PFSK-1 (cell line): ENCODE results near the gene TNFRSF21.

Experiments used
- FOXP2 ChIP-seq: optimal IDR thresholded peaks from 2 replicates; pipeline ENCODE3; 2011; ENCODE audit warnings: borderline replicate concordance, control low read depth, inconsistent platforms; ENCODE audit not compliant: insufficient read depth; ENCODE audit errors: extremely low read length, extremely low read depth
- POLR2AphosphoS5 ChIP-seq: IDR thresholded peaks from 2 replicates; pipeline ENCODE4 v1.6.1; 2012; ENCODE audit warnings: low read depth, mild to moderate bottlenecking, control low read depth, low read length, moderate library complexity
- SIN3A ChIP-seq: IDR thresholded peaks from 2 replicates; pipeline ENCODE4 v1.6.1; 2012; ENCODE audit warnings: mild to moderate bottlenecking, low read length, moderate library complexity, borderline replicate concordance; ENCODE audit not compliant: insufficient read depth
- TAF1 ChIP-seq: IDR thresholded peaks from 2 replicates; pipeline ENCODE4 v1.6.1; 2012; ENCODE audit warnings: low read length, control low read depth, borderline replicate concordance; ENCODE audit not compliant: insufficient read depth
- TF ChIP-seq, protein P1 (sequence below), 2 experiments: IDR thresholded peaks; 2 replicates each; pipeline versions ENCODE4 v1.6.1 to v1.8.0; 2011 to 2012; ENCODE audit warnings: low read depth in 2 of 2, low read length in 2 of 2, control low read depth in 1 of 2, inconsistent platforms in 1 of 2, mild to moderate bottlenecking in 1 of 2, moderate library complexity in 1 of 2; ENCODE audit not compliant: insufficient read depth in 1 of 2

DNA sequence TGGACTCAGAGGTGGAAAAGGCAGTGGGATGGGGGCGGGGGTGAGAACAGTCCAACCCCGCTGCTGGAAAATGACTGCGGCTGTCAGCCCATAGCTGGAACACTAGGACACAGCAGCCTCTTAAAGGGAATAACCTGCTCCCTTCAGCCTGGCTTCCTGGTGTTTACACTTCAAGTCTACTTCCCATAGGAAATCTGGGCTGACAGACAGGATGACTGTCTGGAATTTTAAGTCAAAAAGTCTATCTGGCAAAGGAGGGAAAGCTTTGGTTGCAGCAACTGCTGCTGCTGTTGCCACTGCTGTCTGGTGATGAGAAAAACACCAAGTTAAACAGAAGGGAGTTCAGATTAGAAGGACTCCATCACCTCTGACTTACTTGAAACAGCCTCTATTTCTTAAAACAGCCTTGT is 44.9 kb downstream of the TNFRSF21 start:
- TF ChIP-seq, protein P1, sequence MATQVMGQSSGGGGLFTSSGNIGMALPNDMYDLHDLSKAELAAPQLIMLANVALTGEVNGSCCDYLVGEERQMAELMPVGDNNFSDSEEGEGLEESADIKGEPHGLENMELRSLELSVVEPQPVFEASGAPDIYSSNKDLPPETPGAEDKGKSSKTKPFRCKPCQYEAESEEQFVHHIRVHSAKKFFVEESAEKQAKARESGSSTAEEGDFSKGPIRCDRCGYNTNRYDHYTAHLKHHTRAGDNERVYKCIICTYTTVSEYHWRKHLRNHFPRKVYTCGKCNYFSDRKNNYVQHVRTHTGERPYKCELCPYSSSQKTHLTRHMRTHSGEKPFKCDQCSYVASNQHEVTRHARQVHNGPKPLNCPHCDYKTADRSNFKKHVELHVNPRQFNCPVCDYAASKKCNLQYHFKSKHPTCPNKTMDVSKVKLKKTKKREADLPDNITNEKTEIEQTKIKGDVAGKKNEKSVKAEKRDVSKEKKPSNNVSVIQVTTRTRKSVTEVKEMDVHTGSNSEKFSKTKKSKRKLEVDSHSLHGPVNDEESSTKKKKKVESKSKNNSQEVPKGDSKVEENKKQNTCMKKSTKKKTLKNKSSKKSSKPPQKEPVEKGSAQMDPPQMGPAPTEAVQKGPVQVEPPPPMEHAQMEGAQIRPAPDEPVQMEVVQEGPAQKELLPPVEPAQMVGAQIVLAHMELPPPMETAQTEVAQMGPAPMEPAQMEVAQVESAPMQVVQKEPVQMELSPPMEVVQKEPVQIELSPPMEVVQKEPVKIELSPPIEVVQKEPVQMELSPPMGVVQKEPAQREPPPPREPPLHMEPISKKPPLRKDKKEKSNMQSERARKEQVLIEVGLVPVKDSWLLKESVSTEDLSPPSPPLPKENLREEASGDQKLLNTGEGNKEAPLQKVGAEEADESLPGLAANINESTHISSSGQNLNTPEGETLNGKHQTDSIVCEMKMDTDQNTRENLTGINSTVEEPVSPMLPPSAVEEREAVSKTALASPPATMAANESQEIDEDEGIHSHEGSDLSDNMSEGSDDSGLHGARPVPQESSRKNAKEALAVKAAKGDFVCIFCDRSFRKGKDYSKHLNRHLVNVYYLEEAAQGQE (IDR thresholded peaks at IDR 0.05; ENCODE audit: insufficient read depth in 1 of 2, low read depth in 2 of 2, low read length in 2 of 2): no peak
- TF ChIP-seq POLR2AphosphoS5 (no peak), TAF1 (no peak), SIN3A (no peak), FOXP2 (no peak)
